ENCODE measurements around the gene LPAR2. TPM values are rescaled to one million over a fixed set of nuclear protein-coding genes. Genes with fewer than 3 reads are reported as not detected.
A peak's percentile ranks its signal among the peaks of the same experiment; 100 is the strongest.

Gene LPAR2
- total and polyA plus RNA-seq, 11 donors: 0.24 to 6.1 (median 0.74) TPM; not detected in 1

GRCh38 chr19:19597809-19598306, 30.2 kb downstream of the LPAR2 start:
- DNase-seq: no peak
- H3K27ac ChIP-seq: peak overlapping the region in 1 of 12 donors; percentile 77
- intact Hi-C loops (cut with DNase I): no loop called here
- H3K4me3 ChIP-seq: no peak overlapping the region
- peaks cover 0 to 26% (median 0%) of the 10 kb centered on the region in 12 donors for H3K4me1 ChIP-seq
- no peaks in the 10 kb centered on the region for H3K27me3 ChIP-seq
- TF ChIP-seq POLR2A (IDR thresholded peaks at IDR 0.05) (no peak), CTCF (IDR thresholded peaks at IDR 0.05) (no peak)
- no peaks in the 10 kb centered on the region for H3K36me3 ChIP-seq
- peak in 1 of 4 donors; percentile 26 for ATAC-seq
- no peaks in the 10 kb centered on the region for H3K9me3 ChIP-seq
- WGBS, 4 donors: 48 to 59% (median 53%) methylated on average over 8 of the region's 8 CpGs

GRCh38 chr19:19595171-19595701, 32.8 kb downstream of the LPAR2 start:
- 61 to 71% (median 63%) methylated on average over 8 of the region's 8 CpGs for WGBS, 4 donors
- DNase-seq (no peak), ATAC-seq (no peak)
- H3K4me3 ChIP-seq: no peak overlapping the region
- peaks cover 0 to 37% (median 0%) of the 10 kb centered on the region in 12 donors for H3K4me1 ChIP-seq
- no peaks in the 10 kb centered on the region for H3K27me3 ChIP-seq
- H3K36me3 ChIP-seq: no peaks in the 10 kb centered on the region
- H3K27ac ChIP-seq: no peak overlapping the region
- intact Hi-C loops (cut with DNase I): no loop called here
- no peak for TF ChIP-seq POLR2A (IDR thresholded peaks at IDR 0.05)
- no peak for TF ChIP-seq CTCF (IDR thresholded peaks at IDR 0.05)
- H3K9me3 ChIP-seq: no peaks in the 10 kb centered on the region

- no peaks in the 10 kb centered on the region for H3K9me3 ChIP-seq
- H3K36me3 ChIP-seq: no peaks in the 10 kb centered on the region
- H3K27ac ChIP-seq: no peak overlapping the region
- 95 to 99% (median 97%) methylated on average over 4 of the region's 4 CpGs for WGBS, 4 donors
- no peak for ATAC-seq
- no peak for DNase-seq
- no peaks in the 10 kb centered on the region for H3K27me3 ChIP-seq
- H3K4me1 ChIP-seq: peaks cover 0 to 38% (median 0%) of the 10 kb centered on the region in 12 donors
- no peak overlapping the region for H3K4me3 ChIP-seq
- intact Hi-C loops (cut with DNase I): no loop called here
- TF ChIP-seq POLR2A (IDR thresholded peaks at IDR 0.05): no peak
- no peak for TF ChIP-seq CTCF (IDR thresholded peaks at IDR 0.05)
These were observed 33.6 kb downstream of the LPAR2 start for GRCh38 chr19:19594381-19594780.

- 88 to 94% (median 92%) methylated on average over 10 of the region's 10 CpGs for WGBS, 4 donors
- ATAC-seq: no peak
These were observed 35.3 kb downstream of the LPAR2 start for GRCh38 chr19:19592690-19593089.

More at GRCh38 chr19:19592690-19593089, 35.3 kb downstream of the LPAR2 start:
- no peak for DNase-seq
- Histone ChIP-seq H3K27ac (no peak overlapping the region), H3K27me3 (no peaks in the 10 kb centered on the region), H3K9me3 (no peaks in the 10 kb centered on the region), H3K4me3 (no peak overlapping the region), H3K36me3 (no peaks in the 10 kb centered on the region), H3K4me1 (peaks cover 0 to 37% (median 0%) of the 10 kb centered on the region in 12 donors)
- intact Hi-C loops (cut with DNase I): no loop called here
- TF ChIP-seq POLR2A (IDR thresholded peaks at IDR 0.05) (no peak), CTCF (IDR thresholded peaks at IDR 0.05) (no peak)
